ENCODE data around the gene HMGXB3. TPM values are rescaled to one million over a fixed set of nuclear protein-coding genes. Genes with fewer than 3 reads are reported as not detected.

Gene HMGXB3
- total and polyA plus RNA-seq, 4 donors: 2.7 to 22.9 (median 11.0) TPM

DNA sequence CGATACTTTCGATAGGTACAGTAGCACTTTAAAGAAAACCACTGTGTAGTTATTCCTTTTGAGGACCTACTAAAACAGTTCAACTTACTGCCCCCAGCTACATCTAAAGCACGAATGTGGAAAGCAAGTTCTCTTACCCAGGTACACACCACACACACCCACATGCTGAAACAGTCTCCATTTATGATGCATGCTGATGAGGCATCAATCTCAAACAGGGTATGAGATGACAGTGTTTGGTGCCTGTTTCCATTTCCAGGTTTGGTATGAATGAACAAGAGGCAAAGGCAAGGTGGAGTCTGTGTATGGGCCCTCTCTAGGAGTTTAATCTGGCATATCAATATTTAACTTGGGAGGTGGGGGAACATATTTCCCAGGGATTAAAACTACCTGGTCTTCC lies 13.9 kb downstream of the HMGXB3 start (continued):
- no peak for TF ChIP-seq REST (IDR thresholded peaks at IDR 0.05)
- TF ChIP-seq HNF4A (conservative IDR thresholded peaks at IDR 0.05): no peak
- no peak for TF ChIP-seq FOXA2 (IDR thresholded peaks at IDR 0.05)
- TF ChIP-seq GABPA (IDR thresholded peaks at IDR 0.05 in 1 of 2, conservative IDR thresholded peaks at IDR 0.05 in 1 of 2): no peak
- no peak for TF ChIP-seq HNF4G (IDR thresholded peaks at IDR 0.05)

DNA sequence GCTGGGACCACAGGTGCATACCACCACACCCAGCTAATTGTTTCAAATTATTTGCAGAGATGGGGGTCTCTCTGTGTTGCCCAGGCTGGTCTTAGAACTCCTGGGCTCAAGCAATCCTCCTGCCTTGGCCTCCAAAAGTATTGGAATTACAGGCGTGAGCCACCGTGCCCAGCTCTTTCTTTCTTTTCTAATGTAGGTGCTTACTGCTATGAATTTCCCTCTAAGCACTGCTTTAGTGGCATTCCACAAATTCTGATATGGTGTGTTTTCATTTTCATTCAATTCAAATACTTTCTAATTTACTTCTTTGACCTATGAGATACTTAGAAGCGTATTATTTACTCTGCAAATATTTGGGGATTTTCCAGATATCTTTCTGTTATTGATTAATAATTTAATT lies 14.9 kb downstream of the HMGXB3 start:
- Histone ChIP-seq H3K27ac (ENCODE audit: low read depth in 1 of 2, low read length in 2 of 2) (no peak overlapping the region), H3K4me3 (ENCODE audit: low read depth in 1 of 3, low read length in 3 of 3) (no peak overlapping the region), H3K9me3 (ENCODE audit: control insufficient read depth in 4 of 4, low read length in 3 of 4) (no peaks in the 10 kb centered on the region), H3K4me1 (ENCODE audit: control insufficient read depth in 4 of 4, insufficient read depth in 4 of 4, low read length in 3 of 4) (no peaks in the 10 kb centered on the region), H3K36me3 (ENCODE audit: control insufficient read depth in 4 of 4, insufficient read depth in 3 of 4, low read depth in 1 of 4, low read length in 3 of 4) (peaks cover 10 to 77% (median 56%) of the 10 kb centered on the region in 4 donors), H3K27me3 (ENCODE audit: control insufficient read depth in 4 of 4, insufficient read depth in 4 of 4, low read length in 3 of 4) (no peaks in the 10 kb centered on the region), H3K9ac (ENCODE audit: low read depth in 1 of 2, low read length in 2 of 2) (no peak overlapping the region)
- no peak for TF ChIP-seq MAX (IDR thresholded peaks at IDR 0.05)
- no peak for TF ChIP-seq ATF3 (IDR thresholded peaks at IDR 0.05)
- TF ChIP-seq SP1 (IDR thresholded peaks at IDR 0.05): no peak
- TF ChIP-seq YY1 (IDR thresholded peaks at IDR 0.05): no peak
- no peak for TF ChIP-seq HNF4G (IDR thresholded peaks at IDR 0.05)
- no peak for TF ChIP-seq TAF1 (conservative IDR thresholded peaks at IDR 0.05)
- no peak for TF ChIP-seq EGR1 (IDR thresholded peaks at IDR 0.05; ENCODE audit: low read depth in 2 of 2)
- TF ChIP-seq FOXA1 (IDR thresholded peaks at IDR 0.05): no peak
- TF ChIP-seq RAD21 (IDR thresholded peaks at IDR 0.05): no peak
- no peak for TF ChIP-seq RXRA (IDR thresholded peaks at IDR 0.05)
- no peak for TF ChIP-seq HNF4A (conservative IDR thresholded peaks at IDR 0.05)
- no peak for DNase-seq (ENCODE audit: low spot score)
- 97% methylated on average over 3 of the region's 3 CpGs for WGBS

GRCh38 chr5:150016537-150016936 lies 16.0 kb downstream of the HMGXB3 start:
- no peak overlapping the region for H3K27ac ChIP-seq (ENCODE audit: low read depth in 1 of 2, low read length in 2 of 2)
- peaks cover 10 to 78% (median 57%) of the 10 kb centered on the region in 4 donors for H3K36me3 ChIP-seq (ENCODE audit: control insufficient read depth in 4 of 4, insufficient read depth in 3 of 4, low read depth in 1 of 4, low read length in 3 of 4)

More at GRCh38 chr5:150016537-150016936, 16.0 kb downstream of the HMGXB3 start:
- TF ChIP-seq EGR1 (IDR thresholded peaks at IDR 0.05; ENCODE audit: low read depth in 2 of 2): no peak
- Histone ChIP-seq H3K9me3 (ENCODE audit: control insufficient read depth in 4 of 4, low read length in 3 of 4) (no peaks in the 10 kb centered on the region), H3K4me3 (ENCODE audit: low read depth in 1 of 3, low read length in 3 of 3) (no peak overlapping the region), H3K4me1 (ENCODE audit: control insufficient read depth in 4 of 4, insufficient read depth in 4 of 4, low read length in 3 of 4) (no peaks in the 10 kb centered on the region), H3K27me3 (ENCODE audit: control insufficient read depth in 4 of 4, insufficient read depth in 4 of 4, low read length in 3 of 4) (no peaks in the 10 kb centered on the region), H3K9ac (ENCODE audit: low read depth in 1 of 2, low read length in 2 of 2) (no peak overlapping the region)
- no peak for DNase-seq (ENCODE audit: low spot score)
